Ovary (tissue), 9 donors: ENCODE measurements around the gene LRRTM4. TPM values are rescaled to one million over a fixed set of nuclear protein-coding genes. Genes with fewer than 3 reads are reported as not detected.

Source experiments
- DNase-seq, 5 donors: peaks; one replicate each; pipeline ENCODE4 v3.0.0-alpha.2; 2019 to 2020
- H3K27ac ChIP-seq, 2 donors: fragments of 200-600 bp; one replicate each; pipeline versions ENCODE4 v1.5.1 to v1.8.0; 2019 to 2022
- H3K27me3 ChIP-seq: fragments of 200-600 bp; one replicate; pipeline ENCODE4 v1.8.0; 2022
- H3K36me3 ChIP-seq: fragments of 200-600 bp; sonication (generic); one replicate; pipeline ENCODE4 v1.5.1; 2019
- H3K4me1 ChIP-seq: one replicate; pipeline ENCODE4 v1.8.1; 2013; ENCODE audit warnings: mild to moderate bottlenecking, moderate library complexity; ENCODE audit not compliant: insufficient read depth
- H3K4me3 ChIP-seq: fragments of 200-600 bp; sonication (generic); one replicate; pipeline ENCODE4 v1.5.1; 2017
- H3K9me3 ChIP-seq, 2 donors: fragments of 200-600 bp in 1 of 2; sonication (generic) in 1 of 2; one replicate each; pipeline versions ENCODE4 v1.5.1 to v1.8.1; 2013 to 2019; ENCODE audit warnings: mild to moderate bottlenecking in 1 of 2, moderate library complexity in 1 of 2
- EP300 ChIP-seq: sonication (generic); formaldehyde crosslinking; IDR thresholded peaks from one replicate; pipeline ENCODE4 v1.6.1; 2017; ENCODE audit warnings: antibody characterized with exemption
- POLR2A ChIP-seq: fragments of 450-650 bp; IDR thresholded peaks from one replicate; pipeline ENCODE4 v1.6.1; 2017; ENCODE audit warnings: antibody characterized with exemption, mild to moderate bottlenecking, moderate library complexity
- WGBS, 3 donors: extraction: QIAGEN DNeasy Blood & Tissue Kit in 1 of 3; methylation state at CpG; one replicate each; pipeline versions ENCODE4 v1.1.5 to v1.1.7; 2013 to 2017; 5-methylcytosine and 5-hydroxymethylcytosine counted together
- intact Hi-C, 4 donors: fragments of 100-400 bp; cut with DNase I; formaldehyde crosslinking; loops; one replicate each; pipeline versions ENCODE4 v1.11.0 to v1.15.1; 2022 to 2023
- polyA plus RNA-seq, 2 donors: library from polyadenylated mRNA; stranded (reverse); fragments of 200-250 nt in 1 of 2; fragments of 350-450 nt in 1 of 2; fragmentation: Illumina TruSeq in 1 of 2; extraction: RNeasy Lipid Tissue Mini Kit (QIAGEN cat#74804) in 1 of 2; gene quantifications; one replicate each; pipeline ENCODE4 v1.2.3, GENCODE V29; 2013 to 2014
- total RNA-seq, 7 donors: library from RNA; depleted of rRNA in 2 of 7; stranded (reverse); fragments of >200 nt in 2 of 7; fragmentation: NEBNext Ultra II Directional in 3 of 7; extraction: Animal tissue kit (Norgen Biotek cat#: 25700) in 3 of 7; gene quantifications; one replicate each; pipeline versions ENCODE4 v1.1.0 to v1.2.4, GENCODE V29; 2016 to 2023
- TF ChIP-seq, protein P1 (sequence below), 3 donors: fragments of 450-650 bp in 2 of 3; fragments of 200-600 bp in 1 of 3; IDR thresholded peaks; one replicate each; pipeline versions ENCODE4 v1.5.1 to v1.8.0; 2016 to 2022; ENCODE audit warnings: antibody characterized with exemption in 3 of 3, mild to moderate bottlenecking in 1 of 3
- donor health status: DM: no; HTN: no; CAD: no; lungs with moderate emphysema.
- donor health status: DM: no; HTN: no; CAD: no.
- donor health status: Bipolar disorder and iron deficiency.
- donor health status: DM: yes; HTN: yes; CAD: no.
- donor health status: DM: no; HTN: no; CAD: no.
- donor health status: DM: yes; HTN: yes; CAD: no.

Gene LRRTM4
- total and polyA plus RNA-seq, 9 donors, result 0.01 to 2.2 (median 0.71) TPM; not detected in 2

DNA sequence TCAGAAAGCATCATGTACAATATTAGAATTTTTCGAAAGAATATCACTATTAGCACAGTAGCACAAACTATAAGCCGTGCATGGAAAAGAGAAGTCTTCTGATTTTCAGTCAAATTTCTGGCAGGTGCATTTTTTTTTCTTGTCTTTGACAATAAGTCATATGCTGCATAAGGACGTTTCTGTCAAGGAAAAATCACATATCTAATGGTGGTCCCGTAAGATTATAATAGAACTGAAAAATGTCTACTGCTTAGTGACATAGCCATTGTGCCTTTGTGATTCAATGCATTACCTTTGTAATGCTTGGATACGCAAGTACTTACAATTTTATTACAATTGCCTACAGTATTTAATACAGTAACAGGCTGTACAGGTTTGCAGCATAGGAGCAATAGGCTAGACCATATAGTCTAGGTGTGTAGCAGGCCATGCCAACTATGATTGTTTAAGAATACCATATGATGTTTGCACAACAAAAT, 329.3 kb downstream of the LRRTM4 start:
- no peaks in the 10 kb centered on the region for H3K27me3 ChIP-seq
- intact Hi-C loops, result no loop called here
- no peaks in the 10 kb centered on the region for H3K36me3 ChIP-seq
- no peaks in the 10 kb centered on the region for H3K9me3 ChIP-seq
- H3K27ac ChIP-seq, result no peak overlapping the region
- no peaks in the 10 kb centered on the region for H3K4me1 ChIP-seq
- 78 to 88% (median 87%) methylated on average over 5 of the region's 5 CpGs for WGBS, 3 donors
- no peak for DNase-seq
- TF ChIP-seq EP300 (no peak), POLR2A (no peak)
- TF ChIP-seq, protein P1, sequence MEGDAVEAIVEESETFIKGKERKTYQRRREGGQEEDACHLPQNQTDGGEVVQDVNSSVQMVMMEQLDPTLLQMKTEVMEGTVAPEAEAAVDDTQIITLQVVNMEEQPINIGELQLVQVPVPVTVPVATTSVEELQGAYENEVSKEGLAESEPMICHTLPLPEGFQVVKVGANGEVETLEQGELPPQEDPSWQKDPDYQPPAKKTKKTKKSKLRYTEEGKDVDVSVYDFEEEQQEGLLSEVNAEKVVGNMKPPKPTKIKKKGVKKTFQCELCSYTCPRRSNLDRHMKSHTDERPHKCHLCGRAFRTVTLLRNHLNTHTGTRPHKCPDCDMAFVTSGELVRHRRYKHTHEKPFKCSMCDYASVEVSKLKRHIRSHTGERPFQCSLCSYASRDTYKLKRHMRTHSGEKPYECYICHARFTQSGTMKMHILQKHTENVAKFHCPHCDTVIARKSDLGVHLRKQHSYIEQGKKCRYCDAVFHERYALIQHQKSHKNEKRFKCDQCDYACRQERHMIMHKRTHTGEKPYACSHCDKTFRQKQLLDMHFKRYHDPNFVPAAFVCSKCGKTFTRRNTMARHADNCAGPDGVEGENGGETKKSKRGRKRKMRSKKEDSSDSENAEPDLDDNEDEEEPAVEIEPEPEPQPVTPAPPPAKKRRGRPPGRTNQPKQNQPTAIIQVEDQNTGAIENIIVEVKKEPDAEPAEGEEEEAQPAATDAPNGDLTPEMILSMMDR (IDR thresholded peaks at IDR 0.05), result no peak
- no peak overlapping the region for H3K4me3 ChIP-seq

DNA sequence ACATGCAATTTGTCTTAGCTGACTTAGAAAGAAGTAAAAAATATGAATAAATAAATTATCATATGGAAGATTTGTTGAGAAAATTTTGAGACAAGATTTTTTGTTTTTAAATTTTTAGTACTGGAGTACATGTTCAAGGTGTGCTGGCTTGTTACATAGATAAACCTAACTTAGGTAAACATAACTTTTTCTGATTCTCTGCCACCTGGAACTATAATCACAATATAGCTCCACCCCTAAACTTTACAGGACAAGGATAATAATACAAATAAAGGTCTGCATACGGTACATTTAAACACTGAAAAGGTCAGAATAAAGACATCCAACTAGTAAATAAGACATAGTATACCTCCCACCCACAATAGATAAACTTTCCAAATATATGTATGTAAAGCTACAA, 330.5 kb downstream of the LRRTM4 start:
- intact Hi-C loops, result no loop called here
- no peak for TF ChIP-seq POLR2A
- TF ChIP-seq, protein P1 (IDR thresholded peaks at IDR 0.05), result no peak
- TF ChIP-seq EP300, result no peak
- Histone ChIP-seq H3K4me1 (no peaks in the 10 kb centered on the region), H3K36me3 (no peaks in the 10 kb centered on the region), H3K27me3 (no peaks in the 10 kb centered on the region), H3K9me3 (no peaks in the 10 kb centered on the region), H3K4me3 (no peak overlapping the region), H3K27ac (no peak overlapping the region)
- no peak for DNase-seq
- 0 to 42% (median 0%) methylated on average over 1 of the region's 1 CpG for WGBS, 3 donors

DNA sequence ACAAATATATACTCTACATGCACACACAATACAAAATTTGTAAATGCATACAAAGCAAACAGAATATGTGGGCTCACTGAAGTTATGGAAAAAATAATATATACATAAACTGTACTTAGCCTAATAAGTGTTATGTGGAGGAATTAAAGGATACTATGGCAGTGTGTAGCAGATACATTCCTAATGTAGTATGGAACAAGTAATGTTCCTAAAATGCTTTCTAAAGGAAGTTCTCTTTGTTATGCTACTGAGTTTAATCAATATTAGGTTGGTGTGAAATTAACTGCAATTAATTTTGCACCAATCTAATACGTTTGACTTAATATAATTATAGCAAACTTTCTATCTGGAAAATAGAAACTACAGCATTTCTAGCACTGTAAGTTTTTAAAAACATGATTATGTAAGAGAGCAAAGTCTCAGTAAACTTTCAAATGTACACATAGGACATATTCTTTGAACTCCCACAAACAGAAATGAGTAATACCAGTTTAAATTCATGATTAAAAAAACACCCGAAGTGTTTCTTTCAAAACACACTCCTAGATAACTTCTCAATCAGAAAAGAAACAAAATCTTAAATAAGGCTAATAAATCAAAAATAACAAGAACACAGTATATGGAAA, 331.3 kb downstream of the LRRTM4 start:
- Histone ChIP-seq H3K27ac (no peak overlapping the region), H3K27me3 (no peaks in the 10 kb centered on the region), H3K9me3 (no peaks in the 10 kb centered on the region), H3K36me3 (no peaks in the 10 kb centered on the region), H3K4me1 (no peaks in the 10 kb centered on the region), H3K4me3 (no peak overlapping the region)
- intact Hi-C loops, result no loop called here
- no peak for DNase-seq
- TF ChIP-seq POLR2A (no peak), EP300 (no peak)
- TF ChIP-seq, protein P1 (IDR thresholded peaks at IDR 0.05), result no peak
- WGBS, 3 donors, result 18 to 59% (median 19%) methylated on average over 2 of the region's 2 CpGs

DNA sequence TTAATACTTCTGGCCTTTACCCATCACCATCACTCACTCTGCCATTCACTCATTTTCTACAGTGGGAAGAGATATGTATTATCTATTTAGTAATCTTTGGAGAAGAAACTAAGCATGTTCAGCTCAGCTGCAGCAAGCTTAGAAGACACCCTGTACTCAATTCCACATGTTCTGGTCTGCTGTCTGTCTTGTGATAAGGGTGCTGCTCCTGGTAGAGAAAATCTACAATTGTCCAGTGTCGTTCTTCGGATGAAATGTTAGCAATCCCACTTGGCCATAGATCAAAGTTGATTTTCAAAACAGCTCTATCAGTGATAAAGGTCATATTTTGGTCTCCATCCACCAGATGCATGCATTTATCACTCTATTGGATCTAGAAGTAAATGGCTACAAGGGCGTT, 337.1 kb downstream of the LRRTM4 start:
- Histone ChIP-seq H3K9me3 (no peaks in the 10 kb centered on the region), H3K27ac (no peak overlapping the region), H3K4me1 (no peaks in the 10 kb centered on the region), H3K36me3 (no peaks in the 10 kb centered on the region), H3K4me3 (no peak overlapping the region), H3K27me3 (no peaks in the 10 kb centered on the region)
- TF ChIP-seq EP300 (no peak), POLR2A (no peak)
- TF ChIP-seq, protein P1 (IDR thresholded peaks at IDR 0.05), result no peak
- intact Hi-C loops, result no loop called here
- DNase-seq, result no peak
- WGBS, 3 donors, result 18 to 35% (median 19%) methylated on average over 3 of the region's 3 CpGs
